ENCODE results near the gene TRPM2.
"Not testable (repeated sequence)": the region's sequence is repeated elsewhere in the genome, so short reads cannot be mapped to it uniquely, and the experiment has no call there.

TRPM2 gene

GRCh38 chr21:44375761-44376241 is 22.4 kb downstream of the TRPM2 start:
- DNase-seq, result no peak

DNA sequence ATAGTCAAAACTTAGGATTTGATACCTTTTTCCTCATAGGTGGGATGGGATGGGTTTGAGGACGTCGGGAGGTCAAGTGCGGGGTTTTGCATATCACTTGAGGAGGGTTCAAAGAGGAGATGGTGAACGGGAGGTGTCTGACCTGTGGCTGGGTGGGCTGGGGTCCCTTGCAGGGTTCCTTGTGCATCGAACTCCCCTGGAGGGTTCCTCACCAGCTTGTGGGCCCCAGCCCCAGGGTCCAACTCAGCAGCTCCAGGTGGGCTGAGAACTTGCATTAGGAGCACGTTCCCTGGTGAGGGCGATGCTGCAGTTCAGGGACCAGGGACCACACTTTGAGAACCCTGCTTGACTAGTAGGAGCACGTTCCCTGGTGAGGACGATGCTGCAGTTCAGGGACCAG is 23.2 kb downstream of the TRPM2 start:
- no peak for DNase-seq

GRCh38 chr21:44377201-44377921 is 23.9 kb downstream of the TRPM2 start:
- no peak for DNase-seq

- DNase-seq, result no peak
These were observed 24.7 kb downstream of the TRPM2 start for GRCh38 chr21:44377922-44378645.

GRCh38 chr21:44378646-44379514 is 25.5 kb downstream of the TRPM2 start:
- DNase-seq, result no peak

GRCh38 chr21:44379515-44379848 is 26.1 kb downstream of the TRPM2 start:
- DNase-seq, result no peak

DNA sequence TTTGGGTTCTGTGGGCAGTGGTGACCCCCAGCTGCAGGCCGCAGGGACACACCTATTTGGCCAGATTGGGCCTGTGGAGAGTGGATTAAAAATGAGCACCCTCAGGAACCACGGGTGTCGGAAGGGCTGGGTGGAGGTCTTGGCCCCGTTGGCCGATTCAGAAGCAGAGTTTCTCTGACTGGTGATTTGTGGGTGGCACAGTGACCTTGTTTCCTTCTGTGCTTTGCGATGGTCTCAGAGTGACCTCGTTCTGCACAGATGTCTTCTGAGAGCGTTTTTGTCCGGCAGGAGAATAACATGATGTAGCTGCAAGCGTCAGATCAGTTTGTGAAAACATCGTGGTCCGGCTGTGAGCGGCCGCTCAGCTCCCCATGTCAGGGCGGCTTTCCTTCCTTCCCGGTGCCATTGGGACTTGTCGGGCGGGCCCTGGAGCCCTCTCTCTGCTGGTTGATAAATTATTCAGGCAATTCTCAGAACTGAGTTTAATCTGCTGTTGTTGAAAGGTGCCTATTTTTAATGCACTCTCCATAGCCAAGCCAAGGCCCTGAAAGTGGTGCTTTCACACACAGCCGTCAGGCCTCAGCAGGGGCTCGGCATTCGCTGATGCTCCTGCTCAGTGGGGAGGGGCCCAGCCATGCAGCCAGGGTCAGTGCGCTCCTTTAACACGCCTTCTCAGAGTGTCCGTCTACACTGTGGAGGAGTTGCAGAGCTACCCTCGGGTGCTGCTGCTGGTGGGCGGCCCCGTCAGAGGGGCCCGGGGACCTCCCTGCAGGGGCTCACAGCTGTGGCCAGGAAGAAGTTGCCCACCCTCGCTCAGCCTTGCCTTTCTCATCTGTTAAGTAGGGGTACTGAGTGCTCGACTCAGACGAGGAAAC is 26.8 kb downstream of the TRPM2 start:
- DNase-seq, result no peak

DNA sequence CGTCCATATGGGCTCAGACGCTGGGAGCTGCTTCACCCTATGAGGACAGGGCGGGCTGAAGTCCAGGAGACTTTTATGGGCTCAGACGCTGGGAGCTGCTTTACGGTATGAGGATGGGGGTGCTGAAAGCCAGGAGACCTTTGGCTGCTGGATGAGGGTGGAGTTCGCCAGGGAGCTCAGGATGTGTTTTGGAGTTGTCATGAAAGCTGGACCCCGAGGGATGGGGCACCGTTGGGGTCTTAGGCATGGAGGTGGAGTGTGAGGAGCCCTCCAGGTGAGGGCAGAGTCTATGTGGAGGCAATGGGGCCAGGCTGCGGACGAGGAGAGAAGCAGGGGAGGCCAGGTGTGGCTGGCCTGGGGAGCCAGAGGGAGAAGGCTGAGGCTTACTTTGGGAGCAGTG is 27.5 kb downstream of the TRPM2 start:
- no peak for DNase-seq

DNA sequence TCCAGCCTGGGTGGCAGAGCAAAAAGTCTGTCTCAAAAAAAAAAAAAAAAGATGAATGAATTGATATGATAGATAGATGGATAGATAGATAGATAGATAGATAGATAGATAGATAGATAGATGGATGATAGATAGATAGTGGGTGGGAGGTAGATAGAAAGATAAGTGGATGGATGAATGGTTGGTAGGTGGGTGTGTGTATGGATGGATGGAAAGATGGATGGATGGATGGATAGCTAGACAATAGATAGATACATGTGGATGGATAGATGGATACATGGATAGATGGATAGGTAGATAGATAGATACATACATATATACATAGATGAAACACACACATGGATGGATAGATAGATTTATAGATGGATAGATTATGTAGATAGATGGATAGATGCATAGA is 28.5 kb downstream of the TRPM2 start:
- no peak for DNase-seq

- no peak for DNase-seq
These were observed 29.1 kb downstream of the TRPM2 start for GRCh38 chr21:44382536-44382935.

DNA sequence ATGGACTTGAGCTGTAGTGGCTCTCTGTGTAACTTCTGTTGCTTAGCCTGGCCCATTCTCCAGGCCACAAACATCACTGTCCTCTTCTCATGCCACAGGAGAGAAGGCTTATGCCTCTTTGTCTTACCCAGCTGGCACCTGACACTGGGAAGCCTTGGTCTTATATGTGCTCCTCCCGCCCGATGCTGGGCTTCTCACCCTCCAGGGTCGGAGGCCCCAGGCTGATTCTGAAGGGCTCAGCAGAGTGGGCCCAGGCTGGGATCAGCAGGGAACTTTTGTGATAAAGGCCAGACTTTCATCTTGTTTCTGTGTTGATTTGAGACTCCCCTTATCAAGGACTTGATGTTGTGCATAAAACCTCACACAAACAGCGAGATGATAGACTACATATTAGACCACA is 29.8 kb downstream of the TRPM2 start:
- DNase-seq, result no peak

- no peak for DNase-seq
These were observed 31.5 kb downstream of the TRPM2 start for GRCh38 chr21:44384968-44385367.

GRCh38 chr21:44389335-44389734 is 35.9 kb downstream of the TRPM2 start:
- DNase-seq, result no peak

- DNase-seq, result no peak
These were observed 37.5 kb downstream of the TRPM2 start for GRCh38 chr21:44390886-44391285.

GRCh38 chr21:44391345-44392091 is 38.1 kb downstream of the TRPM2 start:
- DNase-seq, result no peak

DNA sequence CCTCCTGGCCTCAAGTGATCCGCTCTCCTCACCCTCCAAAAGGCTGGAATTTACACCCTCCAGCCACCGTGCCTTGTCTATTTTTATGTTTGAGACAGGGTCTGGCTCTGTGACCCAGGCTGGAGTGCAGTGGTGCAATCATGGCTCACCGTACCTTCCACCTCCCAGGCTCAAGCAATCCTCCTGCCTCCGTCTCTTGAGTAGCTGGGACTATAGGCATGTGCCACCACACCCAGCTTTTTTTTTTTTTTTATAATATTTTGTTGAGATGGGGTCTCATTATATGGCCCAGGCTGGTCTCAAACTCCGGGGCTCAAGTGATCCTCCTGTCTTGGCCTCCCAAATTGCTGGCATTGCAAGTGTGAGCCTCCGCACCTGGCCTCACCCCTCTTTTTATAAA is 38.8 kb downstream of the TRPM2 start:
- no peak for DNase-seq

- no peak for DNase-seq
These were observed 39.5 kb downstream of the TRPM2 start for GRCh38 chr21:44392916-44393315.

DNA sequence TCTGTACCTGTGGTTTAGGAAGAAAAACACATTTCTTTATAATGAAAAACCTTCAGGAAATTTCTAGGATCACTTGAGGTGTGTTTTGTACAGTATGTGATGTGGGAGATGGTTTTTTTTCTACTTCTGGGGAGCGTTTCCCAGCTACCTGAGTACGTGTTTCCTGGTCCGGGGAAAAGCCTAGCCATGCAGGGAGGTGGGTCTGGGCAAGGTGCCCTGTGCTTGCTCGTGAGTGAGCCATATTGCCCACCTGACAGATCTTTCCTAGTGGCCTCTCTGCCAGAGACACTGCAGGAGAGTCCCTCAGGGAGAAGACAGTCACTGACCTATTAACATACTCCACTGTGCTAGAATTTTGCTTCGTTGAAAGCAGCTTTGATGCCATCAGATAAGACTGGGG is 41.3 kb downstream of the TRPM2 start:
- no peak for DNase-seq

DNA sequence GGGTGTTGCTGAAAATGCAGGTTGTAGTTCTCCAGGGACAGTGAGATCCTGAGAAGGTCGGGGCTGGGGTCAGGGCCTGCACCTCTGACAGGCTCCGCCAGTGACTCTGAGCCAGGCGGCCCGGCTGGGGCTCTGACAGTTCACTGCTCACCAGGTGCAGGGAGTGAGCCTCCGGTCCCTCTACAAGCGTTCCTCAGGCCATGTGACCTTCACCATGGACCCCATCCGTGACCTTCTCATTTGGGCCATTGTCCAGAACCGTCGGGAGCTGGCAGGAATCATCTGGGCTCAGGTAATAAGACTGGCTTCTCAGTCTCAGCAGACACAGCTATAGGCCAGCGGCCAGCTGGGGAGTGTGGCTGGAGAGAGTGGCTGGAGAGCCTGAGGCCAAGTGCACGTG is 41.8 kb downstream of the TRPM2 start:
- DNase-seq, result no peak

GRCh38 chr21:44396803-44397202 is 43.4 kb downstream of the TRPM2 start:
- DNase-seq, result not testable (repeated sequence)

DNA sequence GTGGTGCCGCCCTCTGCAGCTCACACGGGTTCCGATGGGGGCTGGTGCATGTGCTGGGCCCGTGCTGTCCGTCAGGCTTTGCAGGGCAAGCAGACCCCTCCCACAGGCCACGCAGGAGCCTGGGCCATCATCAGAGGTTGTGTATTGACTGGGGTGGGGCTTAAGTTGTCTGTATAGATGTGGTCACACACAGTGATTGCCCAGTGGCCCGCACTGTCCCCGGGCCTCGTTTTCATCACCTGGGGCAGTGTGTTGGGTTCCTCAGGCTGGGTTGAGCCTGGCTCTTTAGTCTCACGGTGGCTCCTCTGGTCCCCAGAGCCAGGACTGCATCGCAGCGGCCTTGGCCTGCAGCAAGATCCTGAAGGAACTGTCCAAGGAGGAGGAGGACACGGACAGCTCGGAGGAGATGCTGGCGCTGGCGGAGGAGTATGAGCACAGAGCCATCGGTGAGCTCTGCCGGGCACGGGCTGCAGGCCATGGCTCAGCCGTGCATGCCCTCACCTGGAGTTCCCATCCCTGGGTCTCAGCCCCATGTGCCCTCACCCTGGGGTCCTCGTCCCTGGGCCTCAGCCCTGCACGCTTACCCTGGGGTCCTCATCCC is 44.1 kb downstream of the TRPM2 start:
- DNase-seq, result no peak

Measured in stimulated activated naive CD4-positive, alpha-beta T cell treated with Interleukin-2 at 50 U/mL for 16 hours (primary cell).